GM18861 (cell line): ENCODE results near the gene OTULIN.

ENCODE experiments used
- ATAC-seq: cut with Tn5 transposase; IDR thresholded peaks from one replicate; pipeline ENCODE4 v1.9.1; 2021; ENCODE audit not compliant: unreplicated experiment

OTULIN gene

GRCh38 chr5:14667770-14668169 lies 3.3 kb downstream of the OTULIN start:
- ATAC-seq: no peak

- no peak for ATAC-seq
Measured at GRCh38 chr5:14668181-14668591, 3.7 kb downstream of the OTULIN start.

GRCh38 chr5:14669415-14669814 lies 4.9 kb downstream of the OTULIN start:
- ATAC-seq: no peak

- ATAC-seq: no peak
Measured at GRCh38 chr5:14669975-14670374, 5.5 kb downstream of the OTULIN start.

GRCh38 chr5:14671414-14671813 lies 6.9 kb downstream of the OTULIN start:
- ATAC-seq: no peak

- no peak for ATAC-seq
Measured at GRCh38 chr5:14672082-14672481, 7.6 kb downstream of the OTULIN start.

GRCh38 chr5:14672484-14673394 lies 8.2 kb downstream of the OTULIN start:
- no peak for ATAC-seq

GRCh38 chr5:14673443-14673842 lies 8.9 kb downstream of the OTULIN start:
- ATAC-seq: no peak

GRCh38 chr5:14674983-14675854 lies 10.7 kb downstream of the OTULIN start:
- ATAC-seq: peak; percentile 1

- peak; percentile 32 for ATAC-seq
Measured at GRCh38 chr5:14675865-14676300, 11.4 kb downstream of the OTULIN start.

- ATAC-seq: peak; percentile 40
Measured at GRCh38 chr5:14676320-14676719, 11.8 kb downstream of the OTULIN start.

- ATAC-seq: no peak
Measured at GRCh38 chr5:14678773-14679334, 14.3 kb downstream of the OTULIN start.

- ATAC-seq: no peak
Measured at GRCh38 chr5:14679595-14679994, 15.1 kb downstream of the OTULIN start.

GRCh38 chr5:14681236-14681752 lies 16.8 kb downstream of the OTULIN start:
- no peak for ATAC-seq

- ATAC-seq: no peak
Measured at GRCh38 chr5:14683906-14684455, 19.5 kb downstream of the OTULIN start.

- no peak for ATAC-seq
Measured at GRCh38 chr5:14684757-14685156, 20.2 kb downstream of the OTULIN start.

GRCh38 chr5:14685757-14686156 lies 21.2 kb downstream of the OTULIN start:
- ATAC-seq: peak; percentile 92

- no peak for ATAC-seq
Measured at GRCh38 chr5:14686517-14686916, 22.0 kb downstream of the OTULIN start.

GRCh38 chr5:14687023-14687665 lies 22.6 kb downstream of the OTULIN start:
- ATAC-seq: no peak

GRCh38 chr5:14693070-14693469 lies 28.6 kb downstream of the OTULIN start:
- no peak for ATAC-seq
